CD4-positive, alpha-beta T cell (primary cell): Measurements from ENCODE around the gene ENOX2. TPM values are rescaled to one million over a fixed set of nuclear protein-coding genes. Genes with fewer than 3 reads are reported as not detected.
A peak's percentile ranks its signal among the peaks of the same experiment; 100 is the strongest.

Experiments
- ATAC-seq: fragments of 200-7000 bp; cut with Tn5 transposase; one replicate; pipeline ENCODE4 v1.10.0; 2022; ENCODE audit warnings: mild to moderate bottlenecking; ENCODE audit not compliant: poor library complexity
- CTCF ChIA-PET: fragments of 350-600 bp; sonication (Branson Sonifier 250); formaldehyde crosslinking; loops from one replicate; lab custom pipeline; 2021; ENCODE audit warnings: antibody characterized with exemption, inconsistent platforms; lab: Charles Lee
- POLR2A ChIA-PET: fragments of 350-600 bp; sonication (Branson Sonifier 250); formaldehyde crosslinking; loops from one replicate; lab custom pipeline; 2021; ENCODE audit warnings: antibody characterized with exemption, inconsistent platforms; lab: Charles Lee
- DNase-seq, 14 experiments: peaks; one replicate each; pipeline ENCODE4 v3.0.0-alpha.2; 2013 to 2020; ENCODE audit warnings: mixed read lengths in 2 of 14
- H3K27ac ChIP-seq, 2 donors: one replicate each; pipeline versions ENCODE4 v1.5.1 to v1.7.0; 2013; ENCODE audit warnings: low read length in 2 of 2, low read depth in 1 of 2, mild to moderate bottlenecking in 1 of 2
- H3K27me3 ChIP-seq, 2 experiments: 1 replicate in 1 of 2; 2 replicates in 1 of 2; pipeline versions ENCODE4 v1.6.1 to v1.7.0; 2013; ENCODE audit warnings: low read length in 2 of 2, control low read depth in 1 of 2, mild to moderate bottlenecking in 1 of 2, moderate library complexity in 1 of 2; ENCODE audit not compliant: insufficient read depth in 2 of 2, control insufficient read depth in 1 of 2
- H3K36me3 ChIP-seq: one replicate; pipeline ENCODE4 v1.6.1; 2013; ENCODE audit warnings: low read length, control low read depth; ENCODE audit not compliant: insufficient read depth
- H3K4me1 ChIP-seq: one replicate; pipeline ENCODE4 v1.6.1; 2013; ENCODE audit warnings: low read length, control low read depth; ENCODE audit not compliant: insufficient read depth
- H3K4me3 ChIP-seq: one replicate; pipeline ENCODE4 v1.5.1; 2013; ENCODE audit warnings: mild to moderate bottlenecking, low read length, moderate library complexity
- H3K9me3 ChIP-seq, 2 experiments: 1 replicate in 1 of 2; 2 replicates in 1 of 2; pipeline versions ENCODE4 v1.6.1 to v1.7.0; 2013; ENCODE audit warnings: low read length in 2 of 2, mild to moderate bottlenecking in 2 of 2, control low read depth in 1 of 2, moderate library complexity in 1 of 2; ENCODE audit not compliant: control insufficient read depth in 1 of 2, insufficient read depth in 1 of 2
- H3K27ac Mint-ChIP-seq: one replicate; pipeline ENCODE4 v1.8.0; 2020; ENCODE audit warnings: mixed read lengths
- H3K27me3 Mint-ChIP-seq: one replicate; pipeline ENCODE4 v1.8.0; 2021; ENCODE audit warnings: mixed read lengths
- H3K36me3 Mint-ChIP-seq: one replicate; pipeline ENCODE4 v1.8.0; 2021; ENCODE audit warnings: low read depth, mixed read lengths
- H3K4me1 Mint-ChIP-seq: one replicate; pipeline ENCODE4 v1.8.0; 2021; ENCODE audit warnings: low read depth, mixed read lengths
- H3K4me3 Mint-ChIP-seq: one replicate; pipeline ENCODE4 v1.8.0; 2020; ENCODE audit warnings: mild to moderate bottlenecking, mixed read lengths
- H3K9me3 Mint-ChIP-seq: one replicate; pipeline ENCODE4 v1.8.0; 2020; ENCODE audit warnings: mixed read lengths
- CTCF ChIP-seq: fragments of 200-600 bp; IDR thresholded peaks from one replicate; pipeline ENCODE4 v1.8.0; 2022; ENCODE audit warnings: antibody characterized with exemption, mild to moderate bottlenecking
- intact Hi-C, 2 experiments: fragments of 100-400 bp; cut with DNase I in 1 of 2; cut with micrococcal nuclease in 1 of 2; formaldehyde crosslinking; loops; one replicate each; pipeline versions ENCODE4 v1.15.1 to v1.9.0; 2023 to 2025; cut with DNase I, micrococcal nuclease
- polyA plus RNA-seq, 2 donors: library from polyadenylated mRNA; unstranded; fragments of 120-200 nt; gene quantifications; one replicate each; pipeline ENCODE4 v1.2.1, GENCODE V29; 2013
- total RNA-seq, 174 experiments: library from RNA in 2 of 174; stranded (reverse) in 2 of 174; gene quantifications; one replicate each; pipeline ENCODE4 v1.2.3 and lab custom pipeline; 2021 to 2026

ENOX2 gene
- 1 to 10 TPM; 4.0 to 6.5 TPM for total RNA-seq
- polyA plus RNA-seq (2013, experiment 1 of 2), result 10.2 TPM
- polyA plus RNA-seq (2013, experiment 2 of 2), result 9.8 TPM
- total RNA-seq (lab: John Stamatoyannopoulos, UW), result 4.5 to 29.4 (median 21.7) reads per million in 172 experiments

GRCh38 chrX:130902783-130903613 is at the start of gene ENOX2:
TSS of gene ENOX2 (minus strand) at chrX:130903209. CDS start at chrX:130703216, 199,993 bp downstream.
- H3K4me1 ChIP-seq, result peaks cover 8% of the 10 kb centered on the region
- no peaks in the 10 kb centered on the region for H3K27me3 ChIP-seq
- Mint-ChIP-seq H3K4me1 (peaks cover 14% of the 10 kb centered on the region), H3K4me3 (no peak within 1 kb of the TSS), H3K9me3 (no peaks in the 10 kb centered on the region), H3K27me3 (no peaks in the 10 kb centered on the region), H3K36me3 (peaks cover 11% of the 10 kb centered on the region), H3K27ac (peak within 1 kb of the TSS; percentile 76)
- H3K36me3 ChIP-seq, result peaks cover 2% of the 10 kb centered on the region
- ChIA-PET CTCF (interaction anchor here (0.6 to 1.3 kb wide), 2 partner anchors 14 to 1351 kb away, joined by 3 read pairs; no protein-coding TSS in a partner anchor), POLR2A (interaction anchor here (0.7 to 0.9 kb wide), 2 partner anchors 502 to 563 kb away, joined by 3 read pairs; partner anchors contain the start of genes RBMX2 and SLC25A14)
- DNase-seq (peak; percentile 59 to 93 (median 71)), ATAC-seq (peak; percentile 95)
- intact Hi-C loops, result loop anchor here in 1 of 2 experiments (2.0 to 10.0 kb wide), 3 partner anchors 501 to 1322 kb away; partner anchors contain the start of gene RBMX2
- H3K27ac ChIP-seq, result peak within 1 kb of the TSS; percentile 74 to 82
- no peaks in the 10 kb centered on the region for H3K9me3 ChIP-seq
- no peak for TF ChIP-seq CTCF
- peak within 1 kb of the TSS; percentile 93 for H3K4me3 ChIP-seq

- peaks cover 6% of the 10 kb centered on the region for H3K27me3 Mint-ChIP-seq
- no peak for TF ChIP-seq CTCF
- peaks cover 0 to 10% of the 10 kb centered on the region in 2 experiments for H3K9me3 ChIP-seq
- DNase-seq (no peak), ATAC-seq (no peak)
- no peaks in the 10 kb centered on the region for H3K4me1 ChIP-seq
- H3K27ac Mint-ChIP-seq, result no peak overlapping the region
- no peak overlapping the region for H3K4me3 Mint-ChIP-seq
- ChIA-PET POLR2A (no interaction called here), CTCF (no interaction called here)
- no peaks in the 10 kb centered on the region for H3K36me3 Mint-ChIP-seq
- intact Hi-C loops, result no loop called here
- H3K9me3 Mint-ChIP-seq, result no peaks in the 10 kb centered on the region
- no peaks in the 10 kb centered on the region for H3K36me3 ChIP-seq
- H3K27ac ChIP-seq, result no peak overlapping the region
- H3K4me1 Mint-ChIP-seq, result no peaks in the 10 kb centered on the region
- no peak overlapping the region for H3K4me3 ChIP-seq
- peaks cover 0 to 2% of the 10 kb centered on the region in 2 experiments for H3K27me3 ChIP-seq
Measured at GRCh38 chrX:130952266-130953043, 49.4 kb upstream of the ENOX2 start.

- Histone ChIP-seq H3K36me3 (no peaks in the 10 kb centered on the region), H3K4me3 (no peak overlapping the region), H3K9me3 (peaks cover 0 to 10% of the 10 kb centered on the region in 2 experiments), H3K27me3 (peaks cover 0 to 7% of the 10 kb centered on the region in 2 experiments), H3K27ac (no peak overlapping the region), H3K4me1 (no peaks in the 10 kb centered on the region)
- ChIA-PET CTCF (no interaction called here), POLR2A (no interaction called here)
- Mint-ChIP-seq H3K36me3 (no peaks in the 10 kb centered on the region), H3K4me3 (no peak overlapping the region), H3K9me3 (no peaks in the 10 kb centered on the region), H3K27me3 (peaks cover 24% of the 10 kb centered on the region), H3K27ac (no peak overlapping the region), H3K4me1 (no peaks in the 10 kb centered on the region)
- TF ChIP-seq CTCF, result no peak
- intact Hi-C loops, result no loop called here
- ATAC-seq, result no peak
- no peak for DNase-seq
Measured at GRCh38 chrX:130944230-130944629, 41.2 kb upstream of the ENOX2 start.
